ENCODE measurements around the gene AKT1.
A peak's percentile ranks its signal among the peaks of the same experiment; 100 is the strongest.

Gene AKT1

DNA sequence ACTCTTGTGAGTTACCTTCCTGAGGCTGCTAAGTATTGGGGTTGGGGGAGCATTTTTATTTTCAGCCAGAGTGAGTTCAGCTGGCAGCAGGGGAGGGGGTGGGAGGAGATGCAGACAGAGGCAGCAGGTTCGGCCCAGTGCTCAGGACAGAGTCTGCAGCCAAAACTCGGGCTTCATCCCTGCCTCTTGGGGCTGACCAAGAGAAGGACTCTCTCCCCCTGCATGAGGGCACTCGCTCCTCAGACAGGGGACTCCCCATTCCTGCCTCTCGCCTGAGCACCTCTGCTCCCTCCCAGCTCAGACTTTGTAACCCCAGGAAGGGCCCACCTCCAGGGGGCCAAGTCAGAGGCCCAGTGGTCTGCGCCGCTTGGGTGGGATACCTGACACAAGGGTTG is 1.1 kb upstream of the AKT1 start:
- DNase-seq (ENCODE audit: low read depth), result no peak
- TF ChIP-seq, protein P1, sequence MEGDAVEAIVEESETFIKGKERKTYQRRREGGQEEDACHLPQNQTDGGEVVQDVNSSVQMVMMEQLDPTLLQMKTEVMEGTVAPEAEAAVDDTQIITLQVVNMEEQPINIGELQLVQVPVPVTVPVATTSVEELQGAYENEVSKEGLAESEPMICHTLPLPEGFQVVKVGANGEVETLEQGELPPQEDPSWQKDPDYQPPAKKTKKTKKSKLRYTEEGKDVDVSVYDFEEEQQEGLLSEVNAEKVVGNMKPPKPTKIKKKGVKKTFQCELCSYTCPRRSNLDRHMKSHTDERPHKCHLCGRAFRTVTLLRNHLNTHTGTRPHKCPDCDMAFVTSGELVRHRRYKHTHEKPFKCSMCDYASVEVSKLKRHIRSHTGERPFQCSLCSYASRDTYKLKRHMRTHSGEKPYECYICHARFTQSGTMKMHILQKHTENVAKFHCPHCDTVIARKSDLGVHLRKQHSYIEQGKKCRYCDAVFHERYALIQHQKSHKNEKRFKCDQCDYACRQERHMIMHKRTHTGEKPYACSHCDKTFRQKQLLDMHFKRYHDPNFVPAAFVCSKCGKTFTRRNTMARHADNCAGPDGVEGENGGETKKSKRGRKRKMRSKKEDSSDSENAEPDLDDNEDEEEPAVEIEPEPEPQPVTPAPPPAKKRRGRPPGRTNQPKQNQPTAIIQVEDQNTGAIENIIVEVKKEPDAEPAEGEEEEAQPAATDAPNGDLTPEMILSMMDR (IDR thresholded peaks at IDR 0.05; ENCODE audit: insufficient read depth, low read depth, low read length, missing control alignments), result no peak
- H3K4me3 ChIP-seq (ENCODE audit: low read length), result no peak overlapping the region

DNA sequence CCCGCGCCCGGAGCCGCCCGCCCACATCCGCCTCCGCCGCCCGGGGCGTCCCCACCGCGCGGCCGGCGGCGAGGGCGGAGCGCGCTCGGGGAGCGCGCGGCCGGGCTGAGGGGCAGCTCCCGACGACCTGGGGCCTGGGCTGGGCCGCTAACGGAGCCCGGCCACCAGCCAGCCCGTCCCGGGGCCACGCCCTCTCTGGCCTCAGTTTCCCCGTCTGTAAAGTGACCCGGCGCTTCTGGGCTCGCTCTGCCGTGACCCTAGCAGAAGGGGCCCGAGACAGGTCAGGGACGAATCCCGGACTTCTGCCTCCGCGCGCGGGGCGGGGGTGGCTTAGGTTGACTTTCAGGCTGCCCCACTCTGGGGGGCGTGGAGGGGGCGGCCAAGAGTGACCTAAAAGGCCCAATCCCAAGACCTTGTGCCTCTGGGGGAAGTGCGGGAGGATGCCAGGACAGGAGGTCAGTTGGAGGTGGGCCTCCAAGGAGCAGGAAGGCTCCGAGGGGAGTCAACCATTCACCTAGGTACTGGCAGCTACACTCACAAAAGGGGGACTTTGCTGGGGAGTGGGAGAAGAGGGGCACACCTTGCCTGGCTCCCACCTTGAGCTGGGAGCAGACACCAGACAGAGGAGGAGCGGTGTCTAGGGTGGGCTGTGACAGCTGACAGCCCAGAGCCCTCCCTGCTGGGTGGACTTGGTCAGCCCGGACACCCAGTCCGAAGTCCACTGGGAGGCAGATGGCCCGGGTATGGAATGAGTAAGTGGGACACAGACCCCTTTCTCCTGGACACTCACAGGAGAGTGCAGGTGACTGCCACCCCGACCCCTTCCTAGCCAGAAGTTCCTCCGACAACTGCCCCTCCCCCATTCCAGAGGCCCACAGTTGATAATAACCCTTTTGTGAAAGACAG is 486 bp upstream of the AKT1 start:
- DNase-seq (ENCODE audit: low read depth), result peak; percentile 54
- TF ChIP-seq, protein P1 (IDR thresholded peaks at IDR 0.05; ENCODE audit: insufficient read depth, low read depth, low read length, missing control alignments), result no peak

DNA sequence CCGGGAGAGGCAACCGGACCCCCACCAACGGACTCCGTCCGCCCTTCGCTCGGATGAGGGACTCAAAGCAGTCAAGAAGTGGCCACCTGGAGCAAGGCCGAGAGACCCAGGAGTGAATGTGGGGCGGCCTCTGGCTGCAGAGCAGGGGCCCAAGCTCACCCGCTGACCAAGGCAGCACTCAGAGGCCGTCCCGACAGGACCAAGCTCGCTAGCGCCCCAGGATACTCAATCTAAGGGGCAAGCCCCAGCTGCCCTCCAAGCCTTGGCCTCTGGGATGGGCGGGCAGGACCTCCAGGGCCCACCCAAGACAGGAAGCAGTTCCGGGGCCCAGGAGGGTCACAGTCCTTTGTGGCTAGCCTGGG is 936 bp downstream of the AKT1 start:
- peak; percentile 27 for DNase-seq (ENCODE audit: low read depth)
- H3K4me3 ChIP-seq (ENCODE audit: low read length), result peak overlapping the region; percentile 75
- TF ChIP-seq, protein P1 (IDR thresholded peaks at IDR 0.05; ENCODE audit: insufficient read depth, low read depth, low read length, missing control alignments), result no peak

More for the DNA sequence above, 486 bp upstream of the AKT1 start:
- peak overlapping the region; percentile 43 for H3K4me3 ChIP-seq (ENCODE audit: low read length)

DNA sequence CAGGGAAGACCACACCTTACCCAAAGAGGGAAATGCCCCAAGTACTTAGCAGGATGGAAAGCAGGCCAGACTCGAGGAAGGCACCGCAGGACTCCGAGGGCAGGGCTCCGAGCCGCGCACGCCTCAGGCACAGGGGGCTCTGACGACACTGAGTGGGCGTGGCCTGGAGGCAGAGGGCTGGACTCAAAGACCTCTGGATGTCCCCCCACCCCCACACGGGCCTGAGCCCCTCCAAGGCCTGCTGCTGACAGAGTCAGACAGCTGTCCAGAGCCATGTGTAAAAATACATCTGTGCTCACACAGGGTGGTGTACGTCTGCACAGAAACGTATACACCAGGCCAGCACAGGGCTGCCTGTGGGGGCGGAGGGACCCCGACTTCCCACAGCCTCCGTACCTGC is 1.4 kb downstream of the AKT1 start:
- H3K4me3 ChIP-seq (ENCODE audit: low read length), result peak overlapping the region; percentile 75
- TF ChIP-seq, protein P1 (IDR thresholded peaks at IDR 0.05; ENCODE audit: insufficient read depth, low read depth, low read length, missing control alignments), result no peak
- peak; percentile 63 for DNase-seq (ENCODE audit: low read depth)

DNA sequence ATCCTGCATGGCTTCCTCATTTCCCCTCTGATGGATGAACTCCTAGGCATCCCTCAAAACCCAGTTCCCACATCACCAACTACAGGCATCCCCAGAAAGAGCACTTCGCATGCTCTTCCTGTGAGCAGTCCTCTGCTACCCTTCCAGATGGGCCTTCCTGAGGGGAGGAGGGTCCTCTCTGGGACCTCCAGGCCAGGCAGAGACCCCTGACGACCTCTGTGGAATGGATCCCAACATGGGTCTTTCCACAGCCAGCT is 1.9 kb downstream of the AKT1 start:
- H3K4me3 ChIP-seq (ENCODE audit: low read length), result peak overlapping the region; percentile 75
- DNase-seq (ENCODE audit: low read depth), result no peak
- TF ChIP-seq, protein P1 (IDR thresholded peaks at IDR 0.05; ENCODE audit: insufficient read depth, low read depth, low read length, missing control alignments), result no peak

DNA sequence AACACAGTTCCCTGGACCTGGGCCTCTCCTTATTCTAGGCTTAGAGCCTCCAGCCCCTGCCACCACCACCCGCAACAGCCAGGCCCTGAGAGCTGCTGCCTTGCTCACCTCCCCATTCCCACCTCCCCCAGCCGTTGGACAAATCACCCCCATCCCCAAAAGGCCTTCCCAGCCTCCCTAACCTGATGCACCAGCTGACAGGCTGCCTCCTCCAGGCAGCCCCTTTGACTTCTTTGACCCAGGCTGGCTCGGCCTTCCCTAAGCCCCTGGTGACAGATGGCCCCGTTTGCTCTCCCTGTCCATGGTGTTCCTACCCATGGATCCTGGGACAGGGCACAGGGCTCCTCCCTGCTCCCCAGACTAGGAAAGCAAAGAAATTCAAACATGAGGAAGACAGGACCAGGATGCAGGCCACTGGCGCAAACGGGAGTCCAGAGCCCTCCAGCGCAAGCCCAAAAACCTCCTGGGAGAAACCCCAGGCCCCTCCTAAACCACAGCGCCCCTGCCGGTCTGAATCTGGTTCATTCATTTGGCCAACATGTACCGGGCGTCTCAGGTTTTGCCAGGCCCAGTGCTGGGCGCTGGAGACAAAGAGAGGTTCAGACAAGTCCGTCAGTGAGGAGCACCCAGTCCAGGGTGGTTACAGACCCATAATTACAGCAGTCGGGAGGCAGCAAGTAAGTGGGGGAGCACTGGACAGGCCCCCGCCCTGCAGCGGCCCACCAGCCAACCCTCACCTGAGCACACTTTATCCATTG is 2.4 kb downstream of the AKT1 start:
- H3K4me3 ChIP-seq (ENCODE audit: low read length), result no peak overlapping the region
- TF ChIP-seq, protein P1 (IDR thresholded peaks at IDR 0.05; ENCODE audit: insufficient read depth, low read depth, low read length, missing control alignments), result peak; percentile 15
- DNase-seq (ENCODE audit: low read depth), result no peak
